AG04449 (cell line): Measurements from ENCODE around the gene IGSF11.

ENCODE experiments used
- CTCF ChIA-PET: fragments of 350-600 bp; formaldehyde crosslinking; extraction: SDS; loops from one replicate; lab custom pipeline; 2021; ENCODE audit warnings: antibody characterized with exemption; lab: Yijun Ruan, JAX
- POLR2A ChIA-PET: fragments of 400-600, 350-600 bp; formaldehyde crosslinking; extraction: SDS; loops from one replicate; lab custom pipeline; 2020; ENCODE audit warnings: antibody characterized with exemption, inconsistent platforms; lab: Yijun Ruan, JAX
- DNase-seq: peaks from one replicate; pipeline ENCODE4 v3.0.0-alpha.2; 2010; ENCODE audit warnings: low read depth, low spot score
- H3K4me3 ChIP-seq: 2 replicates; pipeline ENCODE4 v1.5.1; 2011; ENCODE audit warnings: low read depth, mild to moderate bottlenecking, control low read depth, low read length
- TF ChIP-seq, protein P1 (sequence below): IDR thresholded peaks from one replicate; pipeline ENCODE4 v1.5.1; 2011; ENCODE audit warnings: mild to moderate bottlenecking, moderate library complexity, low read length, control low read depth, inconsistent platforms; ENCODE audit not compliant: insufficient read depth; ENCODE audit errors: missing control alignments

The IGSF11 gene

DNA sequence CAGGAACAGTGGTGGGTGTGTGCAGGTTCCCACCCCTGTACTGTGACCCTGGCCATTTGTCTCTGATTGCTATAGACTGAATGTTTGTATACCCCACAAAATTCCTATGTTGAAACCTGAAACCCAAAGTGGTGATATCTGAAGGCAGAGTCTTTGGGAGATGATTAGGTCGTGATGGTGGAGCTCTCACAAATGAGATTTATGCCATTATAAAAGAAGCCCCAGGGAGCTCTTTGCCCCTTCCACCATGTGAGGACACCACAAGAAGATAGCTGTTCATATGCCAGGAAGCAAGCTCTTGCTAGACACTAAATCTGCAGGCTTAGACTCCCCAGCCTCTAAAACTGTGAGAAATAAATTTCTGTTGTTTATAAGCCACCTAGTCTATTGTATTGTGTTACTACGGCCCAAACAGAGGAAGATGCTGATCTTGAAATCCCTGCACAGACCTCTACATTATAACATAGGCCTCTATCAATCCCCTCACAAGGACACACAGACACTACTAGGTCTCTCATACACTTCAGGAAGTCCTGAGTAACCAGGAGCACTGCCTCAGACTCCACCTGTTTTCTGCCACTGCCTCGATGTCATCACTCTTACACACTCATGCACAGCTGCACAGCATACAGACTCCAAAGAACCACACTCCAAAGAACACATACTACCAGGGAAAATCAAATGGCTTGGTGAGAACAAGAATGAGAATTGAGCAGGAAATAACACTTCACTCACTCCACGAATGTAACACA lies 14.7 kb downstream of the IGSF11 start:
- H3K4me3 ChIP-seq, result no peak overlapping the region
- ChIA-PET POLR2A (no interaction called here), CTCF (no interaction called here)
- DNase-seq, result no peak
- TF ChIP-seq, protein P1, sequence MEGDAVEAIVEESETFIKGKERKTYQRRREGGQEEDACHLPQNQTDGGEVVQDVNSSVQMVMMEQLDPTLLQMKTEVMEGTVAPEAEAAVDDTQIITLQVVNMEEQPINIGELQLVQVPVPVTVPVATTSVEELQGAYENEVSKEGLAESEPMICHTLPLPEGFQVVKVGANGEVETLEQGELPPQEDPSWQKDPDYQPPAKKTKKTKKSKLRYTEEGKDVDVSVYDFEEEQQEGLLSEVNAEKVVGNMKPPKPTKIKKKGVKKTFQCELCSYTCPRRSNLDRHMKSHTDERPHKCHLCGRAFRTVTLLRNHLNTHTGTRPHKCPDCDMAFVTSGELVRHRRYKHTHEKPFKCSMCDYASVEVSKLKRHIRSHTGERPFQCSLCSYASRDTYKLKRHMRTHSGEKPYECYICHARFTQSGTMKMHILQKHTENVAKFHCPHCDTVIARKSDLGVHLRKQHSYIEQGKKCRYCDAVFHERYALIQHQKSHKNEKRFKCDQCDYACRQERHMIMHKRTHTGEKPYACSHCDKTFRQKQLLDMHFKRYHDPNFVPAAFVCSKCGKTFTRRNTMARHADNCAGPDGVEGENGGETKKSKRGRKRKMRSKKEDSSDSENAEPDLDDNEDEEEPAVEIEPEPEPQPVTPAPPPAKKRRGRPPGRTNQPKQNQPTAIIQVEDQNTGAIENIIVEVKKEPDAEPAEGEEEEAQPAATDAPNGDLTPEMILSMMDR, result no peak

DNA sequence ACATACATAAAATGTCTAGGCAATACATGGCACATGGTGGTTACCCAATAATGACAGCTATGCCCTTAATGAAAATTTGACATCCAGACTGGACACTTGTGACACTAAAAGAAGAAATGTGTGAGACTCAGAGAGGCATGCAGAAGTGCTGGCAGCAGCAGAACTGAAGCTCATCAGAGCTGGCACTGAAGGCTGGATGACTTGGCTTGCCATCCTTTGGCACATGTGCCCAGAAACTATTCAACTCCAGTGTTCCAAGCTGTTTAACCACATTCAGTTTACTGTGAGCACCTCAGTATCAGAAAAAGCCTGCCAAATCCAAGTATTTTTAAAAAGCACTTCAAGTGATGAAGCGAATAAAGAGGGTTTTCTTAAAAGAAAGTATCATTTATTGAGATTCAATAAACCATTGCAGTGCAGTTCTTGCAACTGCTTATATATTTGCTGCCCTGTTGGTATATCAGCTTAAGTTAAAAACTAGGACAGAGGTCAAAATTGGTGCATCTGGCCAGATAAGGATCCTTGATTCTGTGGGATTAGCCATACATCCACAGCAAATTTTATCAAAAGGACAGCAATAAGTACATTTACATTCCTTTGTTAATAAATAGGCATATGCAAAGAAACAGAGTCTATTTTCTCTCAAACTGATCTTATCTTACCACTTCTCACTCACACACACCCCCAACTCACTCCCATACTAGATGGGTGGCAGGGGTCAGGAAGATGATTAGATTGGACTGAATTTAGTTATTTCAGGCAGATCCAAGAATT lies 15.8 kb downstream of the IGSF11 start:
- no peak overlapping the region for H3K4me3 ChIP-seq
- DNase-seq, result no peak
- TF ChIP-seq, protein P1, result no peak
- POLR2A ChIA-PET, result no interaction called here
- CTCF ChIA-PET, result no interaction called here

DNA sequence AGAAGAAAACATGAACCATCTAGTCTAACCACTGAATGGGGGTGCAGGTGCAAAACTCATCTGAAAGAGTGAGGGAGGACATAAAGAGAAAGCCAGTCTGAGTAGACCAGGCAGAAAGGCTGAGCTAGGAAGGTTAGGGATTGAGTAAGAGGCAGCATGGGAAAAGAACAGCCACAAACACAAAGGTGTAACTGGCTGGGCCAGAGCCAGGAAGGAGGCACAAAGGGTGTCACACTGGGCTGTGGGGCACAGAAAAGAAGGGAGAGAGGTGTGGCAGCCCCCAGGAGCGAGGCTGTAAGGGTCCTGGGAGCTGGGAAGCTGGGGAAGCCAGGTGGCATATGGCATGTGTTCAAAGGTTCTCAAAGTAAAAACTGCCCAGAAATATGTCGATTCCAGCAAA lies 18.7 kb downstream of the IGSF11 start:
- TF ChIP-seq, protein P1, result no peak
- ChIA-PET POLR2A (no interaction called here), CTCF (no interaction called here)
- DNase-seq, result no peak
- H3K4me3 ChIP-seq, result no peak overlapping the region

DNA sequence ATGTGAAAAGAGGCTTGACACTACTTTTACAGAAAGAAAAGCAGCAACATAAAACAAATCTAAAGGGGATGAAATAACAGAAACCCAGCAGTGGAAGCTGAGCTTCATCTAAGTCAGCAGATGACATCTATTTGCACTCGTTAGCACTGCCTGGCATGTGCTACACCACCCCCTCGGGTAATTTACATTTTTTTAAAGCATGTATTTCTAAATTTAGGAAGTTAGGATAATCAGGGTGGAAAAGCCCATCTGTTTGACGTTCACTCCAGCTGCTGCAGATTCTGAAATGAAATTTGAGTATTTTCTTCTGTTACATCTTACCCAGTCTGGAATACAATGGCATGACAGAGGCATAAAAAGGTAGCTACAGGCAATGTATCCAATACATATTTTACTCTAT lies 20.7 kb downstream of the IGSF11 start:
- ChIA-PET POLR2A (no interaction called here), CTCF (no interaction called here)
- TF ChIP-seq, protein P1, result no peak

DNA sequence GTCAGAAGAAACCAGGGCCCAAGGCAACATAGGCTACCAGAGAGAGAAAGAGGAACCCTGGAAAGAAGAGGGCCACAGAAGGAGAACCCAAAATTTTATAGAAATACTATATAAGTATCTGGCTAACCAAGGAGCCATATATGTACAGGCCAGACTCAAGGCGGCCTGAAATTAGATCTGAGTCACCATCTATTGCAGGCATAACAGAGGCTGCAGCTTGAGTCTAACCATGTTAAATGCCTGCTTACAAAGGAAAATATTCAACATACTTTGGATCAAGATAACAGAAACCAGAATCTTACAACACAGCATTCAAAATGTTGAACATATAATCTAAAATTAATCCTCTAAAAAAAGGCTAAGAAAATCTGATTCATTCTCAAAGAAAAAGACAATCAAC lies 23.1 kb downstream of the IGSF11 start:
- no peak for DNase-seq
- CTCF ChIA-PET, result no interaction called here
- H3K4me3 ChIP-seq, result no peak overlapping the region
- POLR2A ChIA-PET, result no interaction called here
- TF ChIP-seq, protein P1, result no peak

More for the DNA sequence above, 20.7 kb downstream of the IGSF11 start:
- no peak overlapping the region for H3K4me3 ChIP-seq
- DNase-seq, result no peak

DNA sequence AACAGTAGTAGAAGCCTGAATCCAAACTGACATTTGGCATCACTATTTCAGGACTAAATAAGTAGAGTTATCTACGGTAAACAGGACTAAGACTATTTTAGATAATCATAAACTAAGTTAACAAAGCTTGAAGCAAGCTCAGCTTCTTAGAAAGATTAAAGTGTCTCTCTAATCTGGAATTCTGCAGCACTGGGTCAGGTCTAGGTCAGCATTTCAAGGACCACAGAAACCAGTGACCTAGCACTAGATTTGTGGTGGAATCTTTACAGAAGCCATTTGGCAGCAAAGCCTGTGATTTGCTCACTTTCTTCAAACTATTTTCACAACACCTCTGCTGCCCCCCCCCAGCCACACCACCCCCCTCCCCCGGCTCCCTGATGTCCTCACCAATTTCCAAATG lies 37.5 kb downstream of the IGSF11 start:
- TF ChIP-seq, protein P1, result no peak
- DNase-seq, result no peak
- ChIA-PET POLR2A (no interaction called here), CTCF (no interaction called here)
- no peak overlapping the region for H3K4me3 ChIP-seq
